H9 (cell line): ENCODE data around the gene RAI14. TPM values are rescaled to one million over a fixed set of nuclear protein-coding genes. Genes with fewer than 3 reads are reported as not detected.

Experiments used
- DNase-seq: peaks from one replicate; pipeline ENCODE4 v3.0.0-alpha.2; 2017
- H2AFZ ChIP-seq: one replicate; pipeline ENCODE4 v1.6.1; 2013; ENCODE audit warnings: mild to moderate bottlenecking, low read length, control low read depth, moderate library complexity
- H2AK5ac ChIP-seq: 2 replicates; pipeline ENCODE4 v1.6.1; 2013; ENCODE audit warnings: low read length, control low read depth, mixed read lengths; ENCODE audit not compliant: insufficient read length
- H2BK120ac ChIP-seq: one replicate; pipeline ENCODE4 v1.6.1; 2013; ENCODE audit warnings: low read depth, mild to moderate bottlenecking, low read length, control low read depth, inconsistent platforms; ENCODE audit not compliant: poor library complexity, severe bottlenecking
- H2BK12ac ChIP-seq: 2 replicates; pipeline ENCODE4 v1.6.1; 2013; ENCODE audit warnings: low read length, control low read depth, mixed read lengths, low read depth; ENCODE audit not compliant: insufficient read length
- H2BK15ac ChIP-seq: 2 replicates; pipeline ENCODE4 v1.6.1; 2013; ENCODE audit warnings: low read depth, low read length, control low read depth
- H2BK20ac ChIP-seq: one replicate; pipeline ENCODE4 v1.6.1; 2013; ENCODE audit warnings: low read depth, mild to moderate bottlenecking, low read length, control low read depth, inconsistent platforms; ENCODE audit not compliant: poor library complexity, severe bottlenecking
- H2BK5ac ChIP-seq: 2 replicates; pipeline ENCODE4 v1.6.1; 2013; ENCODE audit warnings: low read length, control low read depth, mixed read lengths; ENCODE audit not compliant: insufficient read length
- H3K14ac ChIP-seq: 2 replicates; pipeline ENCODE4 v1.6.1; 2013; ENCODE audit warnings: low read length, control low read depth; ENCODE audit not compliant: insufficient read depth
- H3K18ac ChIP-seq: 2 replicates; pipeline ENCODE4 v1.6.1; 2013; ENCODE audit warnings: low read depth, mild to moderate bottlenecking, mixed read lengths, low read length, control low read depth; ENCODE audit not compliant: insufficient read length
- H3K23ac ChIP-seq: 2 replicates; pipeline ENCODE4 v1.6.1; 2013; ENCODE audit warnings: low read length, control low read depth, mixed read lengths, low read depth; ENCODE audit not compliant: insufficient read length
- H3K23me2 ChIP-seq: 2 replicates; pipeline ENCODE4 v1.6.1; 2013; ENCODE audit warnings: low read depth, mild to moderate bottlenecking, mixed read lengths, low read length, control low read depth; ENCODE audit not compliant: insufficient read length, poor library complexity, severe bottlenecking
- H3K27ac ChIP-seq: 2 replicates; pipeline ENCODE4 v1.5.1; 2013; ENCODE audit warnings: low read length, control low read depth, mixed read lengths, low read depth; ENCODE audit not compliant: insufficient read length
- H3K27me3 ChIP-seq: 2 replicates; pipeline ENCODE4 v1.6.1; 2013; ENCODE audit warnings: low read length, control low read depth, inconsistent platforms; ENCODE audit not compliant: insufficient read depth
- H3K4ac ChIP-seq: 2 replicates; pipeline ENCODE4 v1.6.1; 2013; ENCODE audit warnings: low read depth, mild to moderate bottlenecking, control low read depth, inconsistent platforms, low read length, moderate library complexity
- H3K4me1 ChIP-seq: 2 replicates; pipeline ENCODE4 v1.6.1; 2013; ENCODE audit warnings: low read length, control low read depth, inconsistent platforms; ENCODE audit not compliant: insufficient read depth
- H3K4me2 ChIP-seq: 2 replicates; pipeline ENCODE4 v1.6.1; 2013; ENCODE audit warnings: low read length, control low read depth, mixed read lengths; ENCODE audit not compliant: insufficient read length, insufficient read depth
- H3K56ac ChIP-seq: 2 replicates; pipeline ENCODE4 v1.6.1; 2013; ENCODE audit warnings: low read depth, mild to moderate bottlenecking, mixed read lengths, low read length, control low read depth; ENCODE audit not compliant: insufficient read length
- H3K79me1 ChIP-seq: 2 replicates; pipeline ENCODE4 v1.6.1; 2013; ENCODE audit warnings: low read depth, mild to moderate bottlenecking, moderate library complexity, low read length, control low read depth, inconsistent platforms; ENCODE audit not compliant: insufficient read depth, poor library complexity, severe bottlenecking
- H3K79me2 ChIP-seq: 2 replicates; pipeline ENCODE4 v1.6.1; 2013; ENCODE audit warnings: low read length, control low read depth, inconsistent platforms; ENCODE audit not compliant: insufficient read depth
- H3K9ac ChIP-seq: 2 replicates; pipeline ENCODE4 v1.6.1; 2013; ENCODE audit warnings: low read length, control low read depth, mixed read lengths; ENCODE audit not compliant: insufficient read length; ENCODE audit errors: extremely low read depth
- H3K9me3 ChIP-seq: one replicate; pipeline ENCODE4 v1.6.1; 2013; ENCODE audit warnings: low read depth, low read length, inconsistent platforms; ENCODE audit not compliant: control insufficient read depth
- H3T11ph ChIP-seq: one replicate; pipeline ENCODE4 v1.6.1; 2013; ENCODE audit warnings: mild to moderate bottlenecking, low read length, control low read depth, inconsistent platforms
- H4K20me1 ChIP-seq: one replicate; pipeline ENCODE4 v1.6.1; 2013; ENCODE audit not compliant: control insufficient read depth, insufficient read length, insufficient read depth
- H4K5ac ChIP-seq: 2 replicates; pipeline ENCODE4 v1.6.1; 2013; ENCODE audit warnings: low read depth, mild to moderate bottlenecking, mixed read lengths, low read length, control low read depth; ENCODE audit not compliant: insufficient read length
- H4K8ac ChIP-seq: replicated peaks from 2 replicates; pipeline ENCODE4 v1.6.1; 2013; ENCODE audit warnings: low read length, control low read depth, mixed read lengths, low read depth; ENCODE audit not compliant: insufficient read length
- H4K91ac ChIP-seq: 2 replicates; pipeline ENCODE4 v1.6.1; 2013; ENCODE audit warnings: low read depth, mild to moderate bottlenecking, moderate library complexity, mixed read lengths, low read length, control low read depth; ENCODE audit not compliant: insufficient read length
- H3K27ac Mint-ChIP-seq, 3 experiments: 2 replicates in 2 of 3; 3 replicates in 1 of 3; pipeline ENCODE4 v1.8.0; 2020 to 2021; ENCODE audit warnings: mixed read lengths in 3 of 3, mild to moderate bottlenecking in 1 of 3, moderate library complexity in 1 of 3
- H3K27me3 Mint-ChIP-seq: 2 replicates; pipeline ENCODE4 v1.8.0; 2021; ENCODE audit warnings: low read depth, mild to moderate bottlenecking, moderate library complexity, mixed read lengths
- H3K36me3 Mint-ChIP-seq, 3 experiments: 2 replicates in 2 of 3; 3 replicates in 1 of 3; pipeline ENCODE4 v1.8.0; 2020 to 2021; ENCODE audit warnings: low read depth in 3 of 3, mixed read lengths in 3 of 3; ENCODE audit not compliant: insufficient read depth in 1 of 3
- H3K4me1 Mint-ChIP-seq, 2 experiments: 2 replicates each; pipeline ENCODE4 v1.8.0; 2020; ENCODE audit warnings: mixed read lengths in 2 of 2
- H3K4me3 Mint-ChIP-seq, 2 experiments: 2 replicates in 1 of 2; 3 replicates in 1 of 2; pipeline ENCODE4 v1.8.0; 2020 to 2021; ENCODE audit warnings: mild to moderate bottlenecking in 2 of 2, mixed read lengths in 2 of 2, moderate library complexity in 1 of 2
- H3K9me3 Mint-ChIP-seq, 2 experiments: 2 replicates in 1 of 2; 3 replicates in 1 of 2; pipeline ENCODE4 v1.8.0; 2020; ENCODE audit warnings: mild to moderate bottlenecking in 2 of 2, mixed read lengths in 2 of 2, moderate library complexity in 1 of 2
- CTCF ChIP-seq: fragments of 200-600 bp; sonication (generic); conservative IDR thresholded peaks from 3 replicates; pipeline ENCODE4 v1.8.0; 2021; ENCODE audit warnings: antibody characterized with exemption, mild to moderate bottlenecking
- WGBS: extraction: QIAGEN DNeasy Blood & Tissue Kit; methylation state at CpG from one replicate; pipeline ENCODE4 v1.1.7; 2013; ENCODE audit warnings: missing lambda C conversion rate, low lambda C conversion rate, mixed read lengths; ENCODE audit not compliant: insufficient read length; ENCODE audit errors: extremely low coverage; 5-methylcytosine and 5-hydroxymethylcytosine counted together
- total RNA-seq: library from RNA; stranded (reverse); gene quantifications from 2 replicates; pipeline ENCODE4 v1.2.1, GENCODE V29; 2021

RAI14 gene
- total RNA-seq, 1 experiment from 2014 or later, result 127 TPM

- Histone ChIP-seq H2BK15ac (no peak overlapping the region), H2AK5ac (no peak overlapping the region), H4K91ac (no peak overlapping the region), H2BK5ac (no peak overlapping the region), H3K27ac (no peak overlapping the region), H2BK12ac (no peak overlapping the region), H2BK20ac (no peak overlapping the region), H3K18ac (no peak overlapping the region), H3K56ac (no peak overlapping the region), H4K20me1 (no peaks in the 10 kb centered on the region), H3K9ac (no peak overlapping the region), H3K4me1 (peaks cover 10% of the 10 kb centered on the region), H3K23ac (no peak overlapping the region), H3K4ac (no peak overlapping the region), H3K23me2 (no peaks in the 10 kb centered on the region), H3K4me2 (no peak overlapping the region), H2BK120ac (no peak overlapping the region), H3K9me3 (no peaks in the 10 kb centered on the region), H3T11ph (no peak overlapping the region), H4K8ac (no peak overlapping the region), H3K27me3 (peaks cover 2% of the 10 kb centered on the region; the same call in 1 of the 2 replicates), H2AFZ (no peak overlapping the region), H3K79me1 (peaks cover 7% of the 10 kb centered on the region), H3K14ac (no peak overlapping the region), H3K79me2 (peaks cover 75% of the 10 kb centered on the region), H4K5ac (no peak overlapping the region)
- no peak for TF ChIP-seq CTCF
- Mint-ChIP-seq H3K9me3 (no peaks in the 10 kb centered on the region), H3K27ac (peak overlapping the region in 2 of 3 experiments; percentile 61 to 89; a peak in 3 of 7 replicates), H3K36me3 (peaks cover 4 to 18% (median 7%) of the 10 kb centered on the region in 3 experiments; a peak in 5 of 7 replicates), H3K27me3 (no peaks in the 10 kb centered on the region), H3K4me3 (no peak overlapping the region), H3K4me1 (peaks cover 38 to 40% of the 10 kb centered on the region in 2 experiments)
- no peak for DNase-seq
- WGBS, result no CpG with 5 or more reads among the region's 5 CpGs
Observed at GRCh38 chr5:34667705-34668104, 11.6 kb downstream of the RAI14 start.
